Hematopoietic multipotent progenitor cell treated with erythropoietin and hydrocortisone succinate and interleukin-3 and kit ligand, for 15 days (in vitro differentiated cells): Measurements from ENCODE around the gene NUDT6.
"Not testable (repeated sequence)": the region's sequence is repeated elsewhere in the genome, so short reads cannot be mapped to it uniquely, and the experiment has no call there.

Source experiments
- DNase-seq: peaks from one replicate; pipeline ENCODE4 v3.0.0-alpha.2; 2015; ENCODE audit warnings: low spot score

The NUDT6 gene

DNA sequence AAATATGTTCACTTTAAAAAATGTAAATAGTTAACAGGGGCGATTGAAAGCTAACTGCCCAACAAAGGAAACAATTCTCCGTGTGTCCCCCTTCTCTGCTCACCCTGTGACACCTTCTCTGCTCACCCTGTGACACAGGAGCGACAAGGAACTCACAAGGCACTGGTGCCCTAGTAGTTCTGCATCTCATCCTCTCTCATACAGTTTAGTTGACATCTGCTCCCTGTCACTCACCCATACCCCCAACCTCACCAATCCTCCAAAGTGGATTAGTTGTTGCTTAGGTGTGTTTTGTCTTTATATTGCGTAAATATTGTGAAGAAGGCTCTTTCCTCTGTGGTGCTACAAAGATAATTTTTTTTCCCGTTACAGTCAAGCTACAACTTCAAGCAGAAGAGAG is 46.4 kb downstream of the NUDT6 start:
- no peak for DNase-seq

DNA sequence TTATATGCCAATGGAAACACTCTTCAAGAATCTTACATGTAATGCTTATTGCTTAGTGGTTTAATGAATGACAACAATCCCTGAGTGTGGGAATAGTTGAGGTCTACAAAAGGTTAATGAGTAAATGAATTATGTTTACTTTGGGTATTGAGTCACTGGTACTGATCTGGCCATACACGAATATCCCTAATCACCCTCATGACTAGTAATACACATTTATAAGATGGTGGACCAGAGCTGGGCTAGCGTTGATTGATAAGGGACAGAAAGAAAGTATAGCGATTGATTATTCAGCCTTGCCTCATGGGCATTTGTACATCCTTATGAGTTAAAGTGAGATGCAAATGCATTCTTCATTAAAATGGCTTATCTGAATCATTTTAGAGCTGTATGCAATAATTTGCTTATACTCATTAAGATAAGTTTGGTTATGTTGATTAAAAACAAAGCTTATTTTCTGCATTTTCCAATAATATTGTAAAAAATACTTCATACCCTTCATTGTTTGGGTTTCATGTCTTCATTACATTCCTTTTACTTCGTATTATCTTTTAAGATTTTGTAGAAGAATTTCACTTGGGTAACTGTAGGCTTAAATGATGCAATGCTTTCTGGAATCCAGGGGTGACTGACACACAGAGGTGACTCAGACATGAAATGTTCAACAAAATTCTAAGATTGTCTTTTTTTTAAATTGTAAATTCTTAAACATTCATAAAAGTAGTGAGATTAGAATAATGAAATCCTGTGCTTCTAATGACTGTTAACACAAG is 48.4 kb downstream of the NUDT6 start:
- DNase-seq = no peak

DNA sequence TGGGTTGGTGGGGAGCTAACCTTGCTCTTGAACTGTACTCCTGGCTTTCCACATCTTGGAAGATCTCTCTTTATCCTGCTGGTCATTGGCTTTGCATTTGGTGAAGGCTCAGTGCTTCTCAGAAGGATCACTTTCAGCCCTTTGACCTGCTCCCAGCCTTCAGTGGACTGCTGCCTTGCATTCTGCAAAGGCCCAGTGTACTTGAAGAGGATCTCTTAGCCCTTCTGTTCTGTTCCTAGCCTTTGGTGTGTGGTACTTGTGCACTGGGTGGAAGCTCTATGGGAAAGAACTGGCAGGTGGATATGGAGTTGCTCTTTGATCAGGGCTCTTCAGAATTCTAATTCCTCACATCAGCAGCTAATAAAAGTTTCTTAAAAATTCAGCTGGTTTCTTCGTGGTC is 49.3 kb downstream of the NUDT6 start:
- DNase-seq = no peak

DNA sequence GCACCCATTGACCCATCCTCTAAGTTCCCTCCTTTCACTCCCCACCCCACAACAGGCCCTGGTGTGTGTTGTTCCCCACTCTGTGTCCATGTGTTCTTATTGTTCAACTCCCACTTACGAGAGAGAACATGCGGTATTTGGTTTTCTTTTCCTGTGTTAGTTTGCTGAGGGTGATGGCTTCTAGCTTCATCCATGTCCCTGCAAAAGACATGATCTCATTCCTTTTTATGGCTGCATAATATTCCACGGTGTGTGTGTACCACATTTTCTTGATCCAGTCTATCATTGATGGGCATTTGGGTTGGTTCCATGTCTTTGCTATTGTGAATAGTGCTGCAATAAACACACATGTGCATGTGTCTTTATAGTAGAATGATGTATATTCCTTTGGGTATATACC is 54.2 kb downstream of the NUDT6 start:
- not testable (repeated sequence) for DNase-seq

DNA sequence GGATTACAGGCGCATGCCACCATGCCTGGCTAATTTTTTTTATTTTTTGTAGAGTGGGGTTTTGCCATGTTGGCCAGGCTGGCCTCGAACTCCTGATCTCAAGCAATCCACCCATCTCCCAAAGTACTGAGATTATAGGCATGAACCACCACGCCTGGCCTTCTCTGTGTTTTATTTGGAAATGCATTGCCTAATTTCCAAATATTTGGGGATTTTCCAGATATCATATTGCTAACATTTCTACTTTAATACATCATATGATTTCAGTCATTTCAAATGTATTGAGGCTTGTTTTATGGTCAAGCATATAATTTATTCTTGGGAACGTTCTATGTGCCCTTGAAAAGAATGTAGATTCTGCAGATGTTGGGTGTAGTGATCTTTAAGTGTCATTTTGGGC is 57.0 kb downstream of the NUDT6 start:
- DNase-seq = no peak

DNA sequence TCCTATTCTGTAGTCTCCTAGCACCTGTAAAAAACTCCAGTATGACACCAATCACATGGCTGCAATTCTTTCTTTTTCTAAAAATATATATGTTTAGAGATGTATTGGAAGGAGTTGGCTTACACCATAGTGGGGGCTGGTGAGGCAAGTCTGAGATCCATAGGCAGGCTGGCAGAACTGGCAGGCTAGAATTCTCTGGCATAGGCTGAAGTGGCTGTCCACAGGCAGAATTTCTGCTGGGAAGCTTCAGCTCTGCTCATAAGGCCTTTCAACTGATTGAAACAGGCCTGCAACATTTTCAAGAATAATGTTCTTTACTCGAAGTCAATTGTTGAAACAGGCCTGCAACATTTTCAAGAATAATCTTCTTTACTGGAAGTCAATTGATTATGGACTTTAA is 58.8 kb downstream of the NUDT6 start:
- no peak for DNase-seq

DNA sequence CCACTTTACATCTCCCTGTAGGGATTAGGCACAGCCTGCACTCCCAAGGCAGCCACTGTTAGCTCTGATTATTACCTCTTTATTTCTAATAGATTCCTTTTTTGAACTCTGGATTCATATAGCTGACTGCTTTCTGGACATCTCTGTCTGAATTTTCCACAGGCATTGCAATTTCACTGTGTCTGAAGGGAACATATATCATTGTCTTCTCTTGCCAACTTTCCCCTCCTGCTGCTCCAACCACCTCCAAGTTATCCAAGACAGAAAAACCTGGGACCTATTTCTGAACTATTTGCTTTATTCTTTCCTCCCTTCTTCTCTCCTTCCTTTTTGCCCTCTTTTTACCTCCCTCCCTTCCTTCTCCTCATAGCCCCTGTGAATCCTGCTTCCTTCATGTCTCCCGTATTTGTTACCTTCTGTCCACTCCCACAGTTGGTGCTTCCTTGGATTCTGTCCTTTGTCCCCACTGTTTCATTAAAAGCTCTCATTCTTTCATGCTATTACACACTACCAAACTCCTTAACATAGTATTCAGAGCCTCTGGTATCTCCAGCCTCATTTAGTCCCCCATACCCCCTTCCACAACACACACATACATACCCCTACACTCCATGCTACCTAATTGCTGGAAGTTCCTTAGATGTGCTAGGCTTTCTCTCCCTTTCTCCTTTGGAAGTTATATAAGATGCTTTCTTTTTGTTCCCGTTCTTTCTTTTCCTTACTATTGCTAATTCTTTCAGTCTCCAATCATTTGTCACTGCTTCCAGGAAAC is 61.0 kb downstream of the NUDT6 start:
- DNase-seq = no peak

DNA sequence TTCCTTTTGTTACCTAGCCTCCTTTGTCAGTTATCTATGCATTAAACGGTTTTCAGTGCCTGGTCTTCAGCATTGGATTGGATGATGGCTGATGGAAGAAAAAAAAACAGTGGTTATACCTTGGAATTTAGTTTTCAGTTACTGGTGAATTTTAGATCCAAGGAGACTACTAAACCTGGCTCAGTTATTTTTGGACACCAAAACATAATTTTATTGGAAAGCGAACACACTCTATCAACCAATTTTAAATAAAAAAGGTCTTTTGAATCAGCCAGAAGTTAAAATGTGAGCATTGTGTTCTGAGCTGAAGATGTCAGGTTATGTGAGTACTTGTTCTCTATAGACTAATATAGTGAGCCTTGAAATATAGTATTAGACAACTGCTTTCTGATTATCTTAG is 63.7 kb downstream of the NUDT6 start:
- no peak for DNase-seq

DNA sequence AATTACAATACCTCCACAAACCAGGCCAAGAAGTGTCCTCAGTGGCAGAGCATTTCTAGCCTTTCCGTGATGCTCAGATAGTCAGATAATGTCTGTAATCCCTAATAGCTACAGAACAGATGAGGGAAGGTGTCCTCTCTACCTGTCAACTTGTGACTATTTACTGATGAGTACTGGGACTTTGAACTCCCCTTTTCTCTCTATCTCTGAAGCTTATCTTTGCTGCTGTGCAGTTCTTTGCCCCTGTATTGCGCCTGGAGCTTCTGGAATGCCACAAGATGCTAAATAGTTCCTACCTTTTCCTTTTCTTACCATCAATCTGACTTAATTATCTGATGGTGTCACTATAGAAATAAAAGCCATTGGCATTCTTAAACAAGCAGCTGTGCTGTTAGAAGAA is 65.2 kb downstream of the NUDT6 start:
- no peak for DNase-seq

DNA sequence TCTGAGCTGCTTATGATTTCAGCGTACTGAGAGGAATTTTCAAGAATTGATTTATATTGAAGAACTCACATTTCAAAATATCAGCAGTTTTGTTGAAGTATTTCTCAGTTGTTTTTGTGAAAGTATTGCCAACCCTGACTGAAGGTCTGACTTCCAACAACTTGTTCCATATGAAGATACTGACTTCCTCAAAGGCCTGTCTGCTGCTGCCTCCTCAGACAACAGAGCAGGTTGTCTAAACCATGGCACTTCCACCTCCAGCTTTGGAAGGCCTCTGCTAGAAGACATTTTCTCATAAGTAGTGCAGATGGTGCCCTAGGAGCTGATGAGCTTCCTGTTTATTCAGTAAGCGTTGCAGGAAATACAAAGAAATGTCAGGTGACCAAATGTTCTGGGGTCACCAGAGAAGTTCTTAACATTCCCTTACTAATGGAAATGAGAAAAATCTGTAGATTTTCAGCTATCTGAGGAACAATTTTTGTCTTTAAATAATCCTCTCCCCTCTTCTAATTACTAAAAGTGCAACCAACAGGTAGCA is 67.0 kb downstream of the NUDT6 start:
- DNase-seq = no peak

DNA sequence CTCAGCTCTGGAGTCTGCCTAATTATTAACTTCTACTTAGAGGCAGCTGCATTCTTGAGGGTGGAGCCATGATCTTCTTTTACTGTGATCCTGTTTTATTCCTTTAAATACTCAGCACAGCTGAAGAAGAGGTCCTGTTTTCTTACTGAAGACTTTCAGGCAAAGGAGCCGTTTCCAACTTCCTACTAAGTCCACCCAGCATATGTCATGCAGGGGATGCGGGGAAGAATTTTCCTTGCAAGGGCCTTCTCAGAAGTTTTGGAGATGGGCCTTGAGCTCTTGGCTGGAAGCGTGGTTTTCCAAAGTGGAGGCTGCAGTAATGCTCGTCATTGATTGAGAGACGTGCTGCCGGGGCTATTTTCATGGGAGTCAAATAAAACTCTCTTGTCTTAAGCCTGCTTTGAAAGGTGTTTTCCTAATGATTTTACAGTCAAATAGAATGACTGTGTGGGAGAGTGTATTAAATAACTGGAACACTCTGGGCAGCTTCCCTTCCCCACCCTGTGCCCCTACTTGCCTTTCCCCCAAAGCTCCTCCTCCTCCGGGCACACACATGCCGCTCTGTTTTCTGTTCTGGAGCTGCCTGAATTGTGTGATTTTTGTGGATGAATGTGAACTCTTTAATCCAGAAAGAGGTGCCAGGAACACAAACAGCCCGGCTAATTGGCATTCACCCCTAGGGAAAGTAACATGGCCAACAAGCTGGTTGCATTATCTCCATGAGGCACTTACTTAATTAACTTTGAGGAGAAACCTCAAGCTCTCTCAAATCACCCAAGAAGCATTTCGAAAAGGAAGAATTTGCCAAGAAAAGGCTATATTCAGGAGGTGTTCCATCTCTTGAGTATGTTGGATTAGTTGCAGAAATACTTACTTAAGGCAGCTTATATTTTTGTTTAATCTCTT is 67.7 kb downstream of the NUDT6 start:
- DNase-seq = no peak

DNA sequence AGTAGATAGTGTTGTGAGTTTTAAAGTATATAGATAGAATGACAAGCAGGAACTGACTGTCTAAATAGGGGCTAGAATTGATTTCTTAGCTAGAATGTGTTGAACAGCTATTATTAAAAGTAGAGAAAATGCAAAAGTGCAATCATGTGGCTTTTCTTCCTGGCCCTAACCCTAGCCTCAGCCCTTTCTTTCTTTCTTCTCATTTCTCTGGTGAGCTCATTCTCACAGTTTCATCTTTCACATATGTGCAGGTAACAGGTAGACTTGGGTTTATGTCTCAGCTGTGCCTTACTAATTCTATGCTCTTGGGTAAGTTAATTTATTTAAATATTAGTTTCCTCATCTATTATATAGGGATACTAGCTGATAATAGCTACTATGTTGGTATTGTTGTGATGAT is 70.8 kb downstream of the NUDT6 start:
- DNase-seq = no peak

DNA sequence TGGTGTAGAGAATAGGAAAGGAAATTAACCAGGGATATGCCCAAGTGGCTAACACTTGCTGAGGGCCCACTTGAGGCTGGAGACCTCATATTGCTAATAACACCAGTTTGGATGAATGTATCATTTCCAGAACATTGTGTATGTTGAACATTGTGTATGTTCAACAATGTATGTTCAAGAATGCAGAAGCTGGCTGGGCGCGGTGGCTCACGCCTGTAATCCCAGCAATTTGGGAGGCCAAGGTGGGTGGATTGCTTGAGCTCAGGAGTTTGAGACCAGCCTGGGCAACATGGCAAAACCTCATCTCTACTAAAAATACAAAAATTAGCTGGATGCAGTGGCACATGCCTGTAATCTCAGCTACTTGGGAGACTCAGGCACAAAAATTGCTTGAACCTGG is 72.6 kb downstream of the NUDT6 start:
- DNase-seq = not testable (repeated sequence)

DNA sequence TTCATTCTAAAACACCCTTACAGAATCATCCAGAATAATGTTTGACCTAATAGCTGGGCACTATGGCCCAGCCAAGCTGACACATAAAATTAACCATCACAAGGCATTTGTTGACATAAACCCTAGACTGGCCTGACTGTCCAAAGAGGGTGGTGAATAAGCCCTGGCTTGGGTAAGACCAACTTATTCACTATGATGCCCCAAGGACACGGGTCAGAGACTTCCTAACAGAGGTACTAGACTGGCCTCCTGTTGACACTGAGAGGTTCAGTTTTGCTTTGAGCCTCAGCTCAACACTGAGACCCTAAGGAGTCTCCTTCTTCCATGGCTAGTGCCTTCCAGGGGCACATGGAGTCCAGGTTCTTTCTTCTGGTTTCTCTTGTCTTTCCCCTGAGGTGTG is 74.5 kb downstream of the NUDT6 start:
- DNase-seq = no peak

DNA sequence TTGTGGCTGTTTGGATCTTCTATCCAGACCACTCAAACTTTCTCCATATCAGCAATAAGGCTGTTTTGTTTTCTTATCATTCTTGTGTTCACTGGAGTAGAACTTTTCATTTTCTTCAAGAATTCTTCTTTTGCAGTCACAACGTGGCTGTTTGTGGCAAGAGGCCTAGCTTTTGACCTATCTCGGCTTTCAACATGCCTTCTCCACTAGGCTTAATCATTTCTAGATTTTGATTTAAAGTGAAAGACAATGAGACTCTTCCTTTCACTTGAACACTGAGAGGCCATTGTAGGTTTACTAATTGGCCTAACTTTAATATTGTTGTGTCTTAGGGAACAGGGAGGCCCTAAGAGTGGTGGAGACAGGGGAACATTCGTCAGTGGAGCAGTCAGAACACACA is 76.6 kb downstream of the NUDT6 start:
- DNase-seq = no peak

DNA sequence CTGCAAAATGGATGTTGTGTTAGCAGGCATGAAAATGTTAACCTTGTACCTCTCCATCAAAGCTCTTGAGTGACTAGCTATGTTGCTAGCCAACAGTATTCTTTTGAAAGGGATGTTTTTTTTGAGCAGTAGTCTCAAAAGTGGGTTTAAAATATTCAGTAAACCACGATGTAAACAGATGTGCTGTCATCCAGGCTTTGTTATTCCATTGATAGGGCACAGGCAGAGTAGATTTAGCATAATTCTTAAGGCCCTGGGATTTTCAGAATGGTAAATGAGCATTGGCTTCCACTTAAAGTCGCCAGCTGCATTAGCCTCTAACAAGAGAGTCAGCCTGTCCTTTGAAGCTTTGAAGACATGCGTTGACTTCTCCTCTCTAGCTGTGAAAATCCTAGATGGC is 77.3 kb downstream of the NUDT6 start:
- DNase-seq = no peak

DNA sequence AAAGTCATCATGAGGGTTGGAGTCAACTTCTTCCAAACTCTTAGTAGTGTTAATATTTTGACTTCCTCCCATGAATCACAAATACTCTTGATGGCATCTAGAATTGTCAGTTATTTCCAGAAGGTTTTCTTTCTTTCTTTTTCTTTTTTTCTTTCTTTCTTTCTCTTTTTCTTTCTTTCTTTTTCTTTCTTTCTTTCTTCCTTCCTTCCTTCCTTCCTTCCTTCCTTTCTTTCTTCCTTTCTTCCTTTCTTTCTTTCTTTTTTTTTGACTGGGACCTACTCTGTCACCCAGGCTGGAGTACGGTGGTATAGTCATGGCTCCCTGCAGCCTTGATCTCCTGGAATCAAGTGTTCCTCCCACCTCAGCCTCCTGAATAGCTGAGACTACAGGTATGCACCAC is 78.0 kb downstream of the NUDT6 start:
- DNase-seq = not testable (repeated sequence)

DNA sequence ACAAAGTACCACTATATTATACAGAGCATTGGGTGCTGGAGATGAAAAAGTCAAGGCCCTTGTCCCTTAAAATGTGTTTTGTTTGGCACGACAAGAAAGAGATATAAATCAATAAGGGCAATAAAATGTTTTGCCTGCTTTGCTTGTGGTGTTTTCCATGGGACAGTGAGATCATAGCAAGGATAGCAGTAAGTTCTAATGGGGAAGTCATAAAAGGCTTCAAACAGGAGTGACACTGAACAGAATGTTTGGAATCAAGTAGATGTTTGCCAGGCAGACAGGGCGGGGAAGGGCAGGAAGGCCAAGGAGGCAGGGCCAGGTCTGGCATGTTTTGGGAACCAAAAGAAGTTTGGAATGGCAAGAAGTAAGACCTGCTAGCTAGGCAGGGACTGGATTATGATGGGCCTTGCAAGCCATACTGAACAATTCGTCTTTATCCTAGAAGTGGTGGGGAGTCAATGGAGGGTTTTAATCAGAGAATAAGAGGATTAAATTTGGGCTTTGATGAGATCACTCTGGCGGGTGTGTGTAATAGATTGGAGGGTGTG is 79.3 kb downstream of the NUDT6 start:
- DNase-seq = no peak
